AG04450 (cell line): ENCODE data around the gene CAMK4. TPM values are rescaled to one million over a fixed set of nuclear protein-coding genes. Genes with fewer than 3 reads are reported as not detected.
A peak's percentile ranks its signal among the peaks of the same experiment; 100 is the strongest.

Source experiments
- CTCF ChIA-PET: fragments of 300-600, 350-600 bp; formaldehyde crosslinking; extraction: SDS; loops from one replicate; lab custom pipeline; 2022; ENCODE audit warnings: antibody characterized with exemption, inconsistent platforms; lab: Charles Lee
- POLR2A ChIA-PET: fragments of 350-600 bp; formaldehyde crosslinking; extraction: SDS; loops from one replicate; lab custom pipeline; 2021; ENCODE audit warnings: antibody characterized with exemption, inconsistent platforms; lab: Yijun Ruan, JAX
- DNase-seq: peaks from one replicate; pipeline ENCODE4 v3.0.0-alpha.2; 2011; ENCODE audit warnings: low read depth, low spot score
- H3K27ac ChIP-seq: one replicate; pipeline ENCODE4 v1.5.1; 2012; ENCODE audit warnings: low read depth, low read length, control low read depth
- H3K27me3 ChIP-seq: one replicate; pipeline ENCODE4 v1.6.0; 2012; ENCODE audit warnings: low read length; ENCODE audit not compliant: control insufficient read depth, insufficient read depth
- H3K4me3 ChIP-seq: 2 replicates; pipeline ENCODE4 v1.5.1; 2011; ENCODE audit warnings: mild to moderate bottlenecking, low read depth, low read length, control low read depth
- H3K9me3 ChIP-seq: 2 replicates; pipeline ENCODE4 v1.5.1; 2012; ENCODE audit warnings: low read length; ENCODE audit not compliant: control insufficient read depth, insufficient read depth
- CTCF ChIP-seq: IDR thresholded peaks from 2 replicates; pipeline ENCODE4 v1.5.1; 2011; ENCODE audit warnings: low read depth, low read length, control low read depth, inconsistent platforms
- polyA plus RNA-seq: library from polyadenylated mRNA; depleted of rRNA; stranded (reverse); fragments of >200 nt; gene quantifications from 2 replicates; pipeline ENCODE4 v1.2.3, GENCODE V29; 2011

Gene CAMK4
- polyA plus RNA-seq, 1 experiment, result 3.2 TPM

GRCh38 chr5:111507276-111507675 is 283.1 kb downstream of the CAMK4 start:
- TF ChIP-seq CTCF, result no peak
- no peak for DNase-seq
- ChIA-PET CTCF (interaction anchor here (1.3 to 1.9 kb wide), 3 partner anchors 24 to 668 kb away, joined by 4 to 11 read pairs (median 5); no protein-coding TSS in a partner anchor), POLR2A (no interaction called here)
- Histone ChIP-seq H3K9me3 (peaks cover 4% of the 10 kb centered on the region; the same call in 1 of the 2 replicates), H3K27me3 (no peaks in the 10 kb centered on the region), H3K27ac (no peak overlapping the region), H3K4me3 (no peak overlapping the region)

- Histone ChIP-seq H3K4me3 (no peak overlapping the region), H3K27ac (no peak overlapping the region), H3K9me3 (peaks cover 4% of the 10 kb centered on the region; the same call in 1 of the 2 replicates), H3K27me3 (no peaks in the 10 kb centered on the region)
- ChIA-PET CTCF (interaction anchor here (0.7 to 6.2 kb wide), 3 partner anchors 9 to 42 kb away, joined by 3 to 61 read pairs (median 3); no protein-coding TSS in a partner anchor), POLR2A (no interaction called here)
- no peak for TF ChIP-seq CTCF
- no peak for DNase-seq
These were observed 284.9 kb downstream of the CAMK4 start for GRCh38 chr5:111509119-111509518.

- no peak for TF ChIP-seq CTCF
- CTCF ChIA-PET, result interaction anchor here (0.6 to 6.2 kb wide), 2 partner anchors 20 to 648 kb away, joined by 3 to 61 read pairs; no protein-coding TSS in a partner anchor
- POLR2A ChIA-PET, result no interaction called here
- Histone ChIP-seq H3K9me3 (peaks cover 4% of the 10 kb centered on the region; the same call in 1 of the 2 replicates), H3K27ac (no peak overlapping the region), H3K4me3 (peak overlapping the region; percentile 97), H3K27me3 (no peaks in the 10 kb centered on the region)
- DNase-seq, result no peak
These were observed 287.1 kb downstream of the CAMK4 start for GRCh38 chr5:111511174-111511830.

GRCh38 chr5:111511831-111512374 is 287.7 kb downstream of the CAMK4 start:
- peaks cover 4% of the 10 kb centered on the region; the same call in 1 of the 2 replicates for H3K9me3 ChIP-seq
- POLR2A ChIA-PET, result no interaction called here
- TF ChIP-seq CTCF, result no peak
- DNase-seq, result no peak
- peak overlapping the region; percentile 97 for H3K4me3 ChIP-seq
- no peaks in the 10 kb centered on the region for H3K27me3 ChIP-seq
- CTCF ChIA-PET, result interaction anchor here (0.6 to 6.2 kb wide), 2 partner anchors 19 to 647 kb away, joined by 3 to 61 read pairs; no protein-coding TSS in a partner anchor
- peak overlapping the region; percentile 58 for H3K27ac ChIP-seq
